HG02571 (cell line): Measurements from ENCODE around the gene GLIS1.

Experiments
- ATAC-seq: cut with Tn5 transposase; IDR thresholded peaks from one replicate; pipeline ENCODE4 v1.9.1; 2021; ENCODE audit warnings: mild to moderate bottlenecking, moderate library complexity; ENCODE audit not compliant: unreplicated experiment

Gene GLIS1

GRCh38 chr1:53517109-53517508 is 221.9 kb downstream of the GLIS1 start:
- no peak for ATAC-seq

- ATAC-seq: no peak
Observed at GRCh38 chr1:53516181-53516580, 222.8 kb downstream of the GLIS1 start.

- no peak for ATAC-seq
Observed at GRCh38 chr1:53514436-53514835, 224.5 kb downstream of the GLIS1 start.

- no peak for ATAC-seq
Observed at GRCh38 chr1:53513846-53514245, 225.1 kb downstream of the GLIS1 start.

GRCh38 chr1:53512807-53513755 is 225.9 kb downstream of the GLIS1 start:
- ATAC-seq: no peak

GRCh38 chr1:53511933-53512806 is 226.8 kb downstream of the GLIS1 start:
- no peak for ATAC-seq

- no peak for ATAC-seq
Observed at GRCh38 chr1:53511323-53511932, 227.5 kb downstream of the GLIS1 start.

- ATAC-seq: no peak
Observed at GRCh38 chr1:53510215-53510614, 228.7 kb downstream of the GLIS1 start.

GRCh38 chr1:53509775-53510174 is 229.2 kb downstream of the GLIS1 start:
- no peak for ATAC-seq

GRCh38 chr1:53508991-53509666 is 229.8 kb downstream of the GLIS1 start:
- ATAC-seq: no peak

- ATAC-seq: no peak
Observed at GRCh38 chr1:53508056-53508990, 230.6 kb downstream of the GLIS1 start.

- ATAC-seq: no peak
Observed at GRCh38 chr1:53507116-53507820, 231.7 kb downstream of the GLIS1 start.

- no peak for ATAC-seq
Observed at GRCh38 chr1:53506355-53507050, 232.5 kb downstream of the GLIS1 start.

- ATAC-seq: no peak
Observed at GRCh38 chr1:53505891-53506290, 233.1 kb downstream of the GLIS1 start.

GRCh38 chr1:53505401-53505800 is 233.6 kb downstream of the GLIS1 start:
- no peak for ATAC-seq

GRCh38 chr1:53504901-53505300 is 234.1 kb downstream of the GLIS1 start:
- no peak for ATAC-seq

- ATAC-seq: no peak
Observed at GRCh38 chr1:53503433-53504217, 235.3 kb downstream of the GLIS1 start.
